Endothelial cell of umbilical vein (primary cell): ENCODE data around the gene FILIP1. TPM values are rescaled to one million over a fixed set of nuclear protein-coding genes. Genes with fewer than 3 reads are reported as not detected.

ENCODE experiments used
- BruUV-seq: library from RNA; stranded (reverse); fragments of 400-500 nt; replicated peaks from 2 replicates; lab custom pipeline; 2021; lab: Mats Ljungman, UMichigan
- CTCF ChIA-PET: fragments of 300-600, 350-600 bp; sonication (Branson Sonifier 250); formaldehyde crosslinking; loops from one replicate; lab custom pipeline; 2021; ENCODE audit warnings: antibody characterized with exemption, inconsistent platforms; lab: Charles Lee
- POLR2A ChIA-PET: fragments of 300-600, 350-600 bp; sonication (Branson Sonifier 250); formaldehyde crosslinking; loops from one replicate; lab custom pipeline; 2021; ENCODE audit warnings: antibody characterized with exemption, inconsistent platforms; lab: Charles Lee
- DNase-seq: peaks from one replicate; pipeline ENCODE4 v3.0.0-alpha.2; 2011; ENCODE audit warnings: low read depth, low spot score
- FAIRE-seq: peaks from 2 replicates; lab custom pipeline; 2011; peaks lifted over from hg19 to GRCh38; lab: Jason Lieb, UNC
- H2AFZ ChIP-seq: 2 replicates; pipeline ENCODE4 v1.6.0; 2012; ENCODE audit warnings: low read depth, low read length, control low read depth, inconsistent platforms
- H3K27ac ChIP-seq: 2 replicates; pipeline ENCODE4 v1.5.1; 2011; ENCODE audit warnings: low read depth, mild to moderate bottlenecking, control low read depth, low read length, moderate library complexity; ENCODE audit not compliant: insufficient read depth
- H3K27me3 ChIP-seq, 2 experiments: 2 replicates each; pipeline versions ENCODE4 v1.6.0 to v1.6.1; 2011; ENCODE audit warnings: low read length in 2 of 2, mixed read lengths in 1 of 2; ENCODE audit not compliant: control insufficient read depth in 2 of 2, insufficient read depth in 2 of 2
- H3K36me3 ChIP-seq, 2 experiments: 2 replicates in 1 of 2; 3 replicates in 1 of 2; pipeline ENCODE4 v1.5.1; 2011; ENCODE audit warnings: low read length in 2 of 2, mild to moderate bottlenecking in 1 of 2, moderate library complexity in 1 of 2; ENCODE audit not compliant: control insufficient read depth in 2 of 2, insufficient read depth in 2 of 2; ENCODE audit errors: extremely low read depth in 1 of 2
- H3K4me1 ChIP-seq: 3 replicates; pipeline ENCODE4 v1.5.1; 2011; ENCODE audit warnings: mild to moderate bottlenecking, low read length; ENCODE audit not compliant: control insufficient read depth, insufficient read depth; ENCODE audit errors: extremely low read depth
- H3K4me2 ChIP-seq: 2 replicates; pipeline ENCODE4 v1.6.1; 2011; ENCODE audit warnings: low read length, control low read depth, mixed read lengths; ENCODE audit not compliant: insufficient read depth
- H3K4me3 ChIP-seq, 3 experiments: fragments of 200-600 bp in 1 of 3; sonication (generic), shearing (Covaris generic) in 1 of 3; replicated peaks in 1 of 3; 2 replicates each; pipeline ENCODE4 v1.5.1; 2011 to 2016; ENCODE audit warnings: control low read depth in 3 of 3, low read length in 3 of 3, mild to moderate bottlenecking in 2 of 3, inconsistent platforms in 1 of 3, low read depth in 1 of 3, moderate library complexity in 1 of 3; ENCODE audit not compliant: insufficient read depth in 1 of 3
- H3K79me2 ChIP-seq: 2 replicates; pipeline ENCODE4 v1.6.0; 2012; ENCODE audit warnings: low read length, inconsistent platforms; ENCODE audit not compliant: control insufficient read depth, insufficient read depth
- H3K9ac ChIP-seq: replicated peaks from 2 replicates; pipeline ENCODE3; 2011; ENCODE audit warnings: low read length, control low read depth; ENCODE audit not compliant: insufficient read depth; ENCODE audit errors: extremely low read depth
- H3K9me1 ChIP-seq: replicated peaks from 3 replicates; pipeline ENCODE4 v1.6.0; 2011; ENCODE audit warnings: mild to moderate bottlenecking, low read length; ENCODE audit not compliant: control insufficient read depth, insufficient read depth; ENCODE audit errors: extremely low read depth
- H3K9me3 ChIP-seq: replicated peaks from 2 replicates; pipeline ENCODE4 v1.5.1; 2012; ENCODE audit warnings: low read length, inconsistent platforms; ENCODE audit not compliant: control insufficient read depth, insufficient read depth
- H4K20me1 ChIP-seq: replicated peaks from 2 replicates; pipeline ENCODE3; 2011; ENCODE audit warnings: mild to moderate bottlenecking, low read length; ENCODE audit not compliant: control insufficient read depth, insufficient read depth; ENCODE audit errors: extremely low read depth
- EZH2 ChIP-seq: IDR thresholded peaks from 2 replicates; pipeline ENCODE4 v1.6.1; 2012; ENCODE audit warnings: borderline replicate concordance, low read depth, mild to moderate bottlenecking, moderate library complexity, low read length, inconsistent platforms; ENCODE audit not compliant: severe bottlenecking
- FOS ChIP-seq: IDR thresholded peaks from 2 replicates; pipeline ENCODE4 v1.6.1; 2011; ENCODE audit warnings: mild to moderate bottlenecking, low read length, moderate library complexity, borderline replicate concordance; ENCODE audit not compliant: insufficient read depth
- GATA2 ChIP-seq: IDR thresholded peaks from 2 replicates; pipeline ENCODE4 v1.7.0; 2011; ENCODE audit warnings: low read depth, mild to moderate bottlenecking, moderate library complexity, mixed read lengths, low read length; ENCODE audit not compliant: insufficient read length, insufficient read depth
- JUN ChIP-seq: IDR thresholded peaks from 2 replicates; pipeline ENCODE4 v1.6.1; 2011; ENCODE audit warnings: borderline replicate concordance, low read depth; ENCODE audit not compliant: insufficient read length, insufficient read depth
- MYC ChIP-seq: IDR thresholded peaks from one replicate; pipeline ENCODE4 v1.6.1; 2011; ENCODE audit warnings: mild to moderate bottlenecking, low read depth, low read length
- POLR2A ChIP-seq: IDR thresholded peaks from 2 replicates; pipeline ENCODE4 v1.6.1; 2012; ENCODE audit warnings: low read depth, mild to moderate bottlenecking, control low read depth, low read length
- POLR2AphosphoS5 ChIP-seq: IDR thresholded peaks from 2 replicates; pipeline ENCODE4 v1.6.1; 2012; ENCODE audit warnings: low read depth, mild to moderate bottlenecking, control low read depth, low read length, moderate library complexity; ENCODE audit not compliant: insufficient read depth
- dilution Hi-C: fragments of 300-500 bp; cut with MboI; formaldehyde crosslinking; loops from one replicate; pipeline ENCODE4 v1.15.0; 2019; ENCODE audit warnings: low sequenced_read_pairs; ENCODE audit not compliant: extremely low pct_ligation_motif_present
- intact Hi-C: fragments of 100-400 bp; cut with micrococcal nuclease; formaldehyde crosslinking; loops from one replicate; pipeline ENCODE4 v1.10.0; 2022
- polyA plus RNA-seq, 4 experiments: library from polyadenylated mRNA; depleted of rRNA in 3 of 4; stranded (reverse) in 3 of 4; unstranded in 1 of 4; fragments of >200 nt; gene quantifications; 2 replicates each; pipeline versions ENCODE4 v1.2.1 to v1.2.3, GENCODE V29; 2011 to 2012; ENCODE audit warnings: missing spikeins in 1 of 4
- total RNA-seq: library from RNA; stranded (reverse); gene quantifications from 2 replicates; pipeline ENCODE4 v1.2.3, GENCODE V29; 2021
- TF ChIP-seq, protein P1 (sequence below): IDR thresholded peaks from 2 replicates; pipeline ENCODE4 v1.6.1; 2011; ENCODE audit not compliant: insufficient read depth, insufficient read length
- TF ChIP-seq, protein P2 (sequence below), 2 donors: IDR thresholded peaks; 1 replicate in 1 of 2; 2 replicates in 1 of 2; pipeline ENCODE4 v1.5.1; 2011; ENCODE audit warnings: low read length in 2 of 2, mild to moderate bottlenecking in 2 of 2, moderate library complexity in 2 of 2, control low read depth in 1 of 2, inconsistent platforms in 1 of 2, low read depth in 1 of 2; ENCODE audit not compliant: insufficient read depth in 1 of 2; ENCODE audit errors: extremely low read depth in 1 of 2

Gene FILIP1
- total and polyA plus RNA-seq, 2 donors (not counting 3 experiments of a cell fraction or from before 2014, with no cell fraction given): 2.8 to 13.7 TPM

DNA sequence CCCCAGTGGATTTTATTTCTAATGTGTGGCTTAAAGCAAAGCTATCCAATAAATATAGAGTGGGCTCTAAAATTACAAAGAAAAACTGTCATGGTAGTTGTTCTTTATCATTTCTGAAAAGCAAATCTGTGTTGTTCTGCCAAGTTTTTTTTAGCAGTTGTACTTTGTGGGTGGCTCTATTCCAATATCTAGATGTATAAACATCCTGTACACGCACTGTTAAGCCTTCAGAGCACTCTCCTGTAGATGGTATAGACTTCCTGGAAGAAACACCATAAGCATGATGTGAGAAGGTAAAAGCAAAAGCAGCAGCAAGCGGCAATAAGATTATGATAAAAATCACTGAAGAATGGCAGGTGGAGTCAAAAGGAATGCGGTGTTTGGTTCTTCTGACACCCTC, 187.5 kb downstream of the FILIP1 start:
- H3K4me1 ChIP-seq: peaks cover 3% of the 10 kb centered on the region
- ChIA-PET CTCF (interaction anchor here (0.9 to 3.3 kb wide), 6 partner anchors 9 to 219 kb away, joined by 3 to 13 read pairs (median 4); no protein-coding TSS in a partner anchor), POLR2A (interaction anchor here (1.6 kb wide), 1 partner anchor 38 kb away, joined by 5 read pairs; no protein-coding TSS in a partner anchor)
- dilution Hi-C loops (loop anchor here (25.0 kb wide), 1 partner anchor 231 kb away; no protein-coding TSS in a partner anchor), intact Hi-C loops (no loop called here)
- DNase-seq (peak; percentile 81), FAIRE-seq (peak; percentile 50)
- H4K20me1 ChIP-seq: no peaks in the 10 kb centered on the region
- TF ChIP-seq POLR2A (no peak), FOS (no peak), MYC (no peak), POLR2AphosphoS5 (no peak), GATA2 (no peak), EZH2 (no peak), JUN (no peak)
- TF ChIP-seq, protein P1, sequence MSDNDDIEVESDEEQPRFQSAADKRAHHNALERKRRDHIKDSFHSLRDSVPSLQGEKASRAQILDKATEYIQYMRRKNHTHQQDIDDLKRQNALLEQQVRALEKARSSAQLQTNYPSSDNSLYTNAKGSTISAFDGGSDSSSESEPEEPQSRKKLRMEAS: no peak
- TF ChIP-seq, protein P2, sequence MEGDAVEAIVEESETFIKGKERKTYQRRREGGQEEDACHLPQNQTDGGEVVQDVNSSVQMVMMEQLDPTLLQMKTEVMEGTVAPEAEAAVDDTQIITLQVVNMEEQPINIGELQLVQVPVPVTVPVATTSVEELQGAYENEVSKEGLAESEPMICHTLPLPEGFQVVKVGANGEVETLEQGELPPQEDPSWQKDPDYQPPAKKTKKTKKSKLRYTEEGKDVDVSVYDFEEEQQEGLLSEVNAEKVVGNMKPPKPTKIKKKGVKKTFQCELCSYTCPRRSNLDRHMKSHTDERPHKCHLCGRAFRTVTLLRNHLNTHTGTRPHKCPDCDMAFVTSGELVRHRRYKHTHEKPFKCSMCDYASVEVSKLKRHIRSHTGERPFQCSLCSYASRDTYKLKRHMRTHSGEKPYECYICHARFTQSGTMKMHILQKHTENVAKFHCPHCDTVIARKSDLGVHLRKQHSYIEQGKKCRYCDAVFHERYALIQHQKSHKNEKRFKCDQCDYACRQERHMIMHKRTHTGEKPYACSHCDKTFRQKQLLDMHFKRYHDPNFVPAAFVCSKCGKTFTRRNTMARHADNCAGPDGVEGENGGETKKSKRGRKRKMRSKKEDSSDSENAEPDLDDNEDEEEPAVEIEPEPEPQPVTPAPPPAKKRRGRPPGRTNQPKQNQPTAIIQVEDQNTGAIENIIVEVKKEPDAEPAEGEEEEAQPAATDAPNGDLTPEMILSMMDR (IDR thresholded peaks at IDR 0.05; ENCODE audit: extremely low read depth in 1 of 2, insufficient read depth in 1 of 2, low read depth in 1 of 2, low read length in 2 of 2): no peak
- no peaks in the 10 kb centered on the region for H3K79me2 ChIP-seq
- H3K27ac ChIP-seq: no peak overlapping the region
- peaks cover 0 to 2% of the 10 kb centered on the region in 2 experiments for H3K27me3 ChIP-seq
- H3K36me3 ChIP-seq: no peaks in the 10 kb centered on the region
- H3K9me1 ChIP-seq: no peaks in the 10 kb centered on the region
- no peak overlapping the region for H2AFZ ChIP-seq
- no peak overlapping the region for H3K4me3 ChIP-seq
- H3K4me2 ChIP-seq: no peak overlapping the region
- no peak overlapping the region for H3K9ac ChIP-seq
- no TSS peak for BruUV-seq
- H3K9me3 ChIP-seq: no peaks in the 10 kb centered on the region
